CD8-positive, alpha-beta memory T cell (primary cell): ENCODE measurements around the gene SORCS2. TPM values are rescaled to one million over a fixed set of nuclear protein-coding genes. Genes with fewer than 3 reads are reported as not detected.

Experiments
- CTCF ChIA-PET: fragments of 350-600 bp; sonication (Branson Sonifier 250); formaldehyde crosslinking; loops from one replicate; lab custom pipeline; 2021; ENCODE audit warnings: antibody characterized with exemption; lab: Charles Lee
- POLR2A ChIA-PET: fragments of 350-600 bp; sonication (Branson Sonifier 250); formaldehyde crosslinking; loops from one replicate; lab custom pipeline; 2021; ENCODE audit warnings: antibody characterized with exemption; lab: Charles Lee
- DNase-seq, 5 donors: peaks; one replicate each; pipeline versions ENCODE4 v3.0.0 to v3.0.0-alpha.2; 2020 to 2022; ENCODE audit warnings: mixed read lengths in 1 of 5
- H3K27ac ChIP-seq: one replicate; pipeline ENCODE4 v1.7.0; 2013; ENCODE audit warnings: low read depth, mild to moderate bottlenecking, low read length, moderate library complexity
- H3K27me3 ChIP-seq: 2 replicates; pipeline ENCODE4 v1.7.0; 2013; ENCODE audit warnings: low read length, mild to moderate bottlenecking; ENCODE audit not compliant: insufficient read depth, poor library complexity, severe bottlenecking
- H3K36me3 ChIP-seq: 2 replicates; pipeline ENCODE4 v1.7.0; 2013; ENCODE audit warnings: mild to moderate bottlenecking, low read length, moderate library complexity; ENCODE audit not compliant: insufficient read depth
- H3K4me1 ChIP-seq: 2 replicates; pipeline ENCODE4 v1.7.0; 2013; ENCODE audit warnings: mild to moderate bottlenecking, low read length, moderate library complexity; ENCODE audit not compliant: insufficient read depth
- H3K4me3 ChIP-seq: 2 replicates; pipeline ENCODE4 v1.7.0; 2013; ENCODE audit warnings: mild to moderate bottlenecking, low read length
- H3K9me3 ChIP-seq: 2 replicates; pipeline ENCODE4 v1.7.0; 2013; ENCODE audit warnings: mild to moderate bottlenecking, low read length
- H3K27ac Mint-ChIP-seq, 8 donors: one replicate each; pipeline ENCODE4 v1.8.0; 2020 to 2021; ENCODE audit warnings: mixed read lengths in 8 of 8, mild to moderate bottlenecking in 6 of 8, inconsistent platforms in 3 of 8, moderate library complexity in 3 of 8
- H3K27me3 Mint-ChIP-seq, 2 donors: one replicate each; pipeline ENCODE4 v1.8.0; 2020 to 2021; ENCODE audit warnings: mixed read lengths in 2 of 2, mild to moderate bottlenecking in 1 of 2, moderate library complexity in 1 of 2
- H3K36me3 Mint-ChIP-seq, 3 donors: one replicate each; pipeline ENCODE4 v1.8.0; 2020 to 2021; ENCODE audit warnings: mixed read lengths in 3 of 3, inconsistent platforms in 1 of 3, mild to moderate bottlenecking in 1 of 3
- H3K4me1 Mint-ChIP-seq, 3 donors: one replicate each; pipeline ENCODE4 v1.8.0; 2020 to 2021; ENCODE audit warnings: mixed read lengths in 3 of 3, inconsistent platforms in 1 of 3, mild to moderate bottlenecking in 1 of 3
- H3K4me3 Mint-ChIP-seq, 7 donors: one replicate each; pipeline ENCODE4 v1.8.0; 2020 to 2021; ENCODE audit warnings: mixed read lengths in 7 of 7, mild to moderate bottlenecking in 6 of 7, moderate library complexity in 4 of 7, inconsistent platforms in 2 of 7
- H3K9me3 Mint-ChIP-seq, 5 donors: one replicate each; pipeline ENCODE4 v1.8.0; 2020 to 2022; ENCODE audit warnings: mixed read lengths in 5 of 5, mild to moderate bottlenecking in 3 of 5, moderate library complexity in 2 of 5, inconsistent platforms in 1 of 5
- polyA plus RNA-seq: library from polyadenylated mRNA; unstranded; fragments of 300-500 nt; fragmentation: Illumina TruSeq; gene quantifications from one replicate; pipeline ENCODE4 v1.2.3, GENCODE V29; 2021
- total RNA-seq, 2 experiments: library from RNA; stranded (reverse); gene quantifications; one replicate each; pipeline ENCODE4 v1.2.3, GENCODE V29; 2021

SORCS2 gene
- total and polyA plus RNA-seq, 3 experiments from 2014 or later = not detected

DNA sequence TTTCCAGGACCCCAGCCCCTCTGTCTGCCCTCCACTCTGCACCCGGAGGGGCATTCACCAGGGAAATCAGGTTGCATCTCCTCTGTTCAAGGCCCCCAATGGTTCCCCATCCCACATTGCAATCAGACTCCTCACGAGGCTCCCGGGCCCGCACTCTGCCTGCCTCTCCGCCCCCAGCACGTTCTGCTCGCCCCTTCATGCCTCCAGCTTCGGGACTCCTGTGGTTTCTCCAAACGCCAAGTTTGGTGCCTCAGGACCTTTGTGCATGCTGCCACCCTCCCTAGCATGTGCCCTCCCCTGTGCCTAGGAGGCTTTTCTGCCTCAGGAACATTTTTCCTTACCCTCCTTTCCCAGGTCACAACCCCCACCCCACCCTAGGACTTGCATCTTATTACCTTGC, 426.0 kb downstream of the SORCS2 start:
- no peak overlapping the region for H3K4me3 Mint-ChIP-seq
- H3K36me3 Mint-ChIP-seq = no peaks in the 10 kb centered on the region
- no peak for DNase-seq
- no peaks in the 10 kb centered on the region for H3K4me1 ChIP-seq
- peaks cover 10 to 18% of the 10 kb centered on the region in 2 donors for H3K27me3 Mint-ChIP-seq
- H3K27ac Mint-ChIP-seq = no peak overlapping the region
- H3K4me3 ChIP-seq = no peak overlapping the region
- H3K9me3 Mint-ChIP-seq = peaks cover 0 to 4% (median 0%) of the 10 kb centered on the region in 5 donors
- ChIA-PET CTCF (no interaction called here), POLR2A (no interaction called here)
- no peaks in the 10 kb centered on the region for H3K9me3 ChIP-seq
- no peak overlapping the region for H3K27ac ChIP-seq
- no peaks in the 10 kb centered on the region for H3K36me3 ChIP-seq
- H3K4me1 Mint-ChIP-seq = no peaks in the 10 kb centered on the region
- H3K27me3 ChIP-seq = no peaks in the 10 kb centered on the region

DNA sequence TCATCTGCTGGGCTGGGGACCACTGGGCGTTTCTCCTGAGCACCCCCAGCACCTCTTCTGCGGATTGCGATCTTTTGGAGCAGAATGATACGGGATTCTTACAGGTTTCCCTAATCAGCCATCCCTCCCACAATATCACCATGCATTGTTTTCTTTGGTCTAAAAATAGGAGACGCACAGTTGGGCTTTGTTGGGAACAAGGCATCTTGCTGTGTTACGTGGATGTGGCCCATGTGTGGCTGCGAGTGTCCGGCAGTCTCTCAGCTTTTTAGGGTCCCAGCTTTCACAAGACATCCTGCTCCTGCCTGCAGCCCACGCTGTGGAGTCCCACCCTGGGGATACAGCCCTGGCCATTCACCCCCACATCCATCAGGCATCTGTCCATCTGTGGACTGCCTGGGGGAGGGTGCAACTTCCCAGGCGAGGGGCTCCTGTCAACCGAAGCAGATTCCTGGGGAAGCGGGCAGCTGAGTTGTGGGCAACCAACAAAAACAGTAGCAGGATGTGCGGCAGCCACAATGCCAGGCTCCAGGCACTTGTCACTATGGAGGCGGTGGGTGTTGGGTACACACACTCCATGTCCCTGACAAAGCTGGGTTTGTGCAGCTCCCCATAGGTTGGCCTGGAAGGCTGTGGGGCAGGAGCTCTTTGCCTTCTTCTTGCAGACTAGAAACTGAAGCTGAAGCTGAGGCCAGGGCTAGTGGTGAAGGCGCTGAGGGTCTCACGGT, 427.9 kb downstream of the SORCS2 start:
- Histone ChIP-seq H3K27ac (no peak overlapping the region), H3K4me3 (no peak overlapping the region), H3K9me3 (no peaks in the 10 kb centered on the region), H3K36me3 (no peaks in the 10 kb centered on the region), H3K27me3 (no peaks in the 10 kb centered on the region), H3K4me1 (no peaks in the 10 kb centered on the region)
- H3K36me3 Mint-ChIP-seq = no peaks in the 10 kb centered on the region
- peaks cover 14 to 25% of the 10 kb centered on the region in 2 donors for H3K27me3 Mint-ChIP-seq
- peaks cover 0 to 4% (median 0%) of the 10 kb centered on the region in 5 donors for H3K9me3 Mint-ChIP-seq
- no peak overlapping the region for H3K4me3 Mint-ChIP-seq
- peak overlapping the region in 1 of 8 donors; percentile 73 for H3K27ac Mint-ChIP-seq
- no peak for DNase-seq
- ChIA-PET CTCF (no interaction called here), POLR2A (no interaction called here)
- no peaks in the 10 kb centered on the region for H3K4me1 Mint-ChIP-seq

DNA sequence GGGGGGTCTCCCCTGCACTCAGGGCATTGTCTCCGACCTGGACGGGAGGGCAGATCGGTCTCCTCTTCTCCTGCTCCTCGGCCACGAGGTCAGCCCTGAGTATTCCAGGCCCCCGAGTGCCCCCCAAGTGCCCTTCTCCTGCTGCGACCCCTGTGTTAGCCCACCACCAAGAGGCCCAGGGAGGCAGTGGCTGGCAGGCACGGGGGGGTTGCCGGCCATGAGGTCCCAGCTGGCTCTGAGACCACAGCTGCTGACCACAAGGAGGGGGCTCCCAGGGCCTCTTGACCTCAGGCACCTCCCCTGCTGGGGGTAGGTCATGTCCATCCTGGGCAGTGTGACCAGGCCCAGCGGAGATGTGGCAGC, 428.5 kb downstream of the SORCS2 start:
- ChIA-PET CTCF (no interaction called here), POLR2A (no interaction called here)
- Histone ChIP-seq H3K4me1 (no peaks in the 10 kb centered on the region), H3K4me3 (no peak overlapping the region), H3K27ac (no peak overlapping the region), H3K27me3 (no peaks in the 10 kb centered on the region), H3K9me3 (no peaks in the 10 kb centered on the region), H3K36me3 (no peaks in the 10 kb centered on the region)
- Mint-ChIP-seq H3K9me3 (peaks cover 0 to 2% (median 0%) of the 10 kb centered on the region in 5 donors), H3K4me1 (no peaks in the 10 kb centered on the region), H3K27ac (no peak overlapping the region), H3K27me3 (peaks cover 14 to 25% of the 10 kb centered on the region in 2 donors), H3K36me3 (no peaks in the 10 kb centered on the region), H3K4me3 (no peak overlapping the region)
- DNase-seq = no peak

DNA sequence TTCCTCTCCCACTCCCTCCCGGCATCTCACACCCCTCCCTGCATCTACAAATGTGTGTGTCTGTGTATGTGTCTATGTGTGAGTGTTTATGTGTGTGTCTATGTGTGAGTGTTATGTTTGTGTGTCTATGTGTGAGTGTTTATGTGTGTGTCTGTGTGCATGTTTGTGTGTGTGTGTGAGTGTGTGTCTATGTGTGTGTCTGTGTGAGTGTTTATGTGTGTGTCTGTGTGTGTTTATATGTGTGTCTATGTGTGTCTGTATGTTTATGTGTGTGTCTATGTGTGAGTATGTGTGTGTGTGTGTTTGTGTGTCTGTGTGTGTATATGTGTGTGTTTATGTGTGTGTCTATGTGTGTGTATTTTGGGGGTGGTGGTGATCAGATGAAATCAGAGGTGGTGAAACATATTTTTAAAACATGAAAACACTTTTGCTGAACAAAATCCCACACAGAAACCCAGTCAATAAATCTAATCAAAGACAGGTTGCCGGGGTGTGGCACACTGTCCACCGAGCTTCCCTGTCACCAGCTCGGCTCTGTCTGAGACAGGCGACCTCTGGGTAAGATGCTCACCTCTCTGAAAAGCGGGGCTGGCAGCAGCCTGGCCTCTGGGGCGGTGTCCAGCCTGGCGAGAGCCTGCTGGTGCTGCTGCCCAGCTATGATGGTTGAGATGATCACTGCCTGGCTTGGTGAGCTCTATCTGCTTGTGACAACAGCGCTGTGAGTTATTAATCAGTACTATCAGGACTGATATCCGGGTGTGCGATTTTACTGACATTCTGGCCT, 429.1 kb downstream of the SORCS2 start:
- Histone ChIP-seq H3K27ac (no peak overlapping the region), H3K4me3 (no peak overlapping the region), H3K36me3 (no peaks in the 10 kb centered on the region), H3K9me3 (no peaks in the 10 kb centered on the region), H3K27me3 (no peaks in the 10 kb centered on the region), H3K4me1 (no peaks in the 10 kb centered on the region)
- Mint-ChIP-seq H3K27me3 (peaks cover 14 to 25% of the 10 kb centered on the region in 2 donors), H3K4me1 (no peaks in the 10 kb centered on the region), H3K27ac (no peak overlapping the region), H3K36me3 (no peaks in the 10 kb centered on the region), H3K4me3 (no peak overlapping the region), H3K9me3 (peaks cover 0 to 2% (median 0%) of the 10 kb centered on the region in 5 donors)
- no peak for DNase-seq
- ChIA-PET POLR2A (no interaction called here), CTCF (no interaction called here)

DNA sequence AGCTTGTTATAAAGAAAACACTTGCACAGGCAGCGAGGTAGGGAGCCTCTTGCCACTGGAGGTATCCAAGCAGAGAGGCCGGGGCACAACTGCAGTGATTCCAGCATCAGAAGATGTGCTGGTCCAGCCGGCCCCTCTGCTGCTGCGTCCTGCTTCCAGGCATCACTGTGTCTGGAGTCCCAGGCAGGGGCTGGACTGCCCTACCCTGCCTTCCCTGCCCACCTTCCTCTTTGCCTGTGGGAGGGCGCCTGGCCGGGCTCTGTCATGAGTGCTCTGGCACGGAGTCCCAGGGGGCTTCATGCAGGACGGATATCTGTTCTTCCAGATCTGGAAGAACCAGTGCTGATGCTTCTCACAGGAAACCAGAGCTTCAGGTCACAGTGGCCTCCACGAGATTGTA, 430.0 kb downstream of the SORCS2 start:
- no peak overlapping the region for H3K4me3 ChIP-seq
- no peaks in the 10 kb centered on the region for H3K27me3 ChIP-seq
- H3K4me1 ChIP-seq = no peaks in the 10 kb centered on the region
- Mint-ChIP-seq H3K27ac (no peak overlapping the region), H3K4me1 (no peaks in the 10 kb centered on the region), H3K9me3 (peaks cover 0 to 2% (median 0%) of the 10 kb centered on the region in 5 donors), H3K4me3 (no peak overlapping the region), H3K36me3 (no peaks in the 10 kb centered on the region), H3K27me3 (peaks cover 14 to 27% of the 10 kb centered on the region in 2 donors)
- no peak for DNase-seq
- no peaks in the 10 kb centered on the region for H3K36me3 ChIP-seq
- POLR2A ChIA-PET = no interaction called here
- CTCF ChIA-PET = no interaction called here
- H3K27ac ChIP-seq = no peak overlapping the region
- H3K9me3 ChIP-seq = no peaks in the 10 kb centered on the region

DNA sequence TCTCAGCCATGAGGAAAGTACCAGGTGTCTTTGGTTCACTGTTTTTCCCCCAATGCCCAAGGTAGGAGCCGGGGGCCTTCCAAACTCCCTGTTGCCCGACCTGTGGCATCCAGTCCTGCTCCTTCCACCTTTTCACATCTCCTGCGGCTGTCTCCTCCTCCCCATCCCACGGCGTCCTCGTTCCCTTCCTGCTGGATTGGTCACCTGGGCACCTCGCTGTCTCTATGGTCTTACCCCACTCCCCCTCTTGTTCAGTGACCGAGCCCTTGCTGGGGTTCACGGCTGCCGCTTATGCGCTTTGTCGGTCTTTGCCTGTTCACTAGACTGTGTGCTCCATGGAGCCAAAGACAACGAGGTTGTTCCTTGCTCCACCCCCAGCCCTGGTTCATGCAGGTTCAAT, 431.1 kb downstream of the SORCS2 start:
- no peak overlapping the region for H3K4me3 ChIP-seq
- no peaks in the 10 kb centered on the region for H3K36me3 Mint-ChIP-seq
- no peaks in the 10 kb centered on the region for H3K9me3 ChIP-seq
- H3K27ac ChIP-seq = no peak overlapping the region
- no peak overlapping the region for H3K4me3 Mint-ChIP-seq
- no peaks in the 10 kb centered on the region for H3K4me1 Mint-ChIP-seq
- POLR2A ChIA-PET = no interaction called here
- H3K9me3 Mint-ChIP-seq = peaks cover 0 to 2% (median 0%) of the 10 kb centered on the region in 5 donors
- H3K27me3 Mint-ChIP-seq = peaks cover 14 to 28% of the 10 kb centered on the region in 2 donors
- H3K4me1 ChIP-seq = no peaks in the 10 kb centered on the region
- DNase-seq = no peak
- no peaks in the 10 kb centered on the region for H3K36me3 ChIP-seq
- H3K27ac Mint-ChIP-seq = no peak overlapping the region
- CTCF ChIA-PET = no interaction called here
- no peaks in the 10 kb centered on the region for H3K27me3 ChIP-seq

DNA sequence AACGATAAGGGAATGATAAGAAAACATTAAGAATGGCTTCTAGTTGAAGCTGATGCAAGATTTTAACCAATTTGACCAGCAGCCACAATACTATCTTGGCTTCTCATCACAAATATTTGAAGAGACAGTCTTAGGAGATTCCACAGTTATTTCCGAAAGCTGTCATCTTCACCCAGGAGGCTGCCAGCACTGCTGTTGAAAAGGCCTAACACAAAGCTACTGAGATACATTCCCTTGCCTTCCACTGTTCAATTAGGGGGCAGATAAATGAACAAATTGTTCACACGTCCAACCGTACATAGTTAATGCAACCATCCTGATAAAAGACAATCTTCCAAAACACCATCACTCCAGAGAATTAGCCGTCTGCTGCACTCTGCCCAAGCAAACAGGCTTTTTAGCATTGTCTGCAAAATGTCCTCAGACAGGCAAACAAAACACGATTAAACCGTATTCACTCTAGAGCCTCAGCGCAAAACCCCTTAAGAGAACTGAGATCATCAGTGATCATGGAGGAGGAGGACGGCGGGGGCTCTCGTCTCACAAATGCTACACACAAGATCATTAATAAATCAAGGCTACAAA, 432.1 kb downstream of the SORCS2 start:
- H3K36me3 ChIP-seq = no peaks in the 10 kb centered on the region
- ChIA-PET CTCF (no interaction called here), POLR2A (no interaction called here)
- H3K4me3 ChIP-seq = no peak overlapping the region
- H3K4me1 ChIP-seq = no peaks in the 10 kb centered on the region
- Mint-ChIP-seq H3K4me1 (no peaks in the 10 kb centered on the region), H3K27me3 (peaks cover 14 to 28% of the 10 kb centered on the region in 2 donors), H3K27ac (no peak overlapping the region), H3K4me3 (no peak overlapping the region), H3K36me3 (no peaks in the 10 kb centered on the region), H3K9me3 (peaks cover 0 to 2% (median 0%) of the 10 kb centered on the region in 5 donors)
- DNase-seq = no peak
- no peaks in the 10 kb centered on the region for H3K9me3 ChIP-seq
- no peak overlapping the region for H3K27ac ChIP-seq
- no peaks in the 10 kb centered on the region for H3K27me3 ChIP-seq

DNA sequence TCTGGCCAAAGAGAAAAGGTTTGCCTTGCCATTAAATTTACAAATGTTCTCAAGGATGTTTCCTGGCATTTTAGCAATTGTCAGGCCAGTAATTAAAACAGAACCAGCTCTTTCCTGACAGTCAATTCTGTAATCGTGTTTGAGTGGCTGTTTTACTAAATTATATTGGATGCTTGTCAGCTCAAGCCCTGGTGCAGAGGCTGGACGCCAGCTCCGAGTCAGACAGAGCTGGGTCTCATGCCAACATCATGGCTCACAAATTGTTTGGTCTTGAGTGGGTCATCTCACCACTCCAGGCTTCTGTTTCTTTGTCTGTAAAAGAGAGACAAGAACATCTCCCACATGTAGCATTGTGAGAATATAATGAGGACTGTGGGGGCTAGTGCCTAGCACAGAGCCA, 432.7 kb downstream of the SORCS2 start:
- Mint-ChIP-seq H3K9me3 (peaks cover 0 to 3% (median 0%) of the 10 kb centered on the region in 5 donors), H3K27me3 (peaks cover 14 to 30% of the 10 kb centered on the region in 2 donors), H3K27ac (no peak overlapping the region), H3K4me3 (no peak overlapping the region), H3K36me3 (peaks cover 0 to 5% (median 0%) of the 10 kb centered on the region in 3 donors), H3K4me1 (no peaks in the 10 kb centered on the region)
- Histone ChIP-seq H3K27ac (no peak overlapping the region), H3K4me3 (no peak overlapping the region), H3K9me3 (no peaks in the 10 kb centered on the region), H3K27me3 (no peaks in the 10 kb centered on the region), H3K4me1 (no peaks in the 10 kb centered on the region), H3K36me3 (no peaks in the 10 kb centered on the region)
- ChIA-PET CTCF (no interaction called here), POLR2A (no interaction called here)
- no peak for DNase-seq
